AG09309 (cell line): ENCODE data around the gene AIF1L.

Source experiments
- DNase-seq: peaks from one replicate; pipeline ENCODE4 v3.0.0-alpha.2; 2010; ENCODE audit warnings: low read depth
- H3K4me3 ChIP-seq: 2 replicates; pipeline ENCODE4 v1.5.1; 2011; ENCODE audit warnings: mild to moderate bottlenecking, low read depth, low read length, moderate library complexity; ENCODE audit not compliant: control insufficient read depth
- CTCF ChIP-seq: IDR thresholded peaks from 2 replicates; pipeline ENCODE4 v1.5.1; 2011; ENCODE audit warnings: mild to moderate bottlenecking, low read depth, low read length, inconsistent platforms; ENCODE audit not compliant: insufficient read depth, control insufficient read depth; ENCODE audit errors: missing control alignments

The AIF1L gene

GRCh38 chr9:131100445-131100844, 4.1 kb downstream of the AIF1L start:
- no peak for DNase-seq
- TF ChIP-seq CTCF: no peak
- H3K4me3 ChIP-seq: no peak overlapping the region

- no peak for DNase-seq
- no peak overlapping the region for H3K4me3 ChIP-seq
- no peak for TF ChIP-seq CTCF
Observed at GRCh38 chr9:131101207-131101964, 5.1 kb downstream of the AIF1L start.

GRCh38 chr9:131103024-131103423, 6.7 kb downstream of the AIF1L start:
- no peak for DNase-seq
- H3K4me3 ChIP-seq: no peak overlapping the region
- no peak for TF ChIP-seq CTCF

GRCh38 chr9:131103535-131103934, 7.2 kb downstream of the AIF1L start:
- TF ChIP-seq CTCF: no peak
- no peak overlapping the region for H3K4me3 ChIP-seq
- no peak for DNase-seq

- TF ChIP-seq CTCF: no peak
- DNase-seq: no peak
- no peak overlapping the region for H3K4me3 ChIP-seq
Observed at GRCh38 chr9:131104016-131104740, 7.8 kb downstream of the AIF1L start.

- DNase-seq: no peak
- no peak for TF ChIP-seq CTCF
Observed at GRCh38 chr9:131105952-131106351, 9.6 kb downstream of the AIF1L start.

More at GRCh38 chr9:131105952-131106351, 9.6 kb downstream of the AIF1L start:
- no peak overlapping the region for H3K4me3 ChIP-seq
